BE2C (cell line): ENCODE data around the gene DCUN1D1.

Experiments used
- DNase-seq: peaks from one replicate; pipeline ENCODE4 v3.0.0-alpha.2; 2020
- H3K27me3 ChIP-seq: fragments of 250-450 bp; sonication (Bioruptor Pico); 2 replicates; pipeline ENCODE4 v1.5.1; 2020; ENCODE audit warnings: mild to moderate bottlenecking
- H3K36me3 ChIP-seq: fragments of 250-450 bp; sonication (Bioruptor Pico); 2 replicates; pipeline ENCODE4 v1.5.1; 2020; ENCODE audit warnings: mild to moderate bottlenecking
- H3K4me1 ChIP-seq: fragments of 250-450 bp; sonication (Bioruptor Pico); 2 replicates; pipeline ENCODE4 v1.5.1; 2020
- H3K4me3 ChIP-seq: 2 replicates; pipeline ENCODE4 v1.5.1; 2011; ENCODE audit warnings: low read depth, low read length
- H3K9me3 ChIP-seq: fragments of 250-450 bp; sonication (Bioruptor Pico); 2 replicates; pipeline ENCODE4 v1.5.1; 2020
- TF ChIP-seq, protein P1 (sequence below): IDR thresholded peaks from 2 replicates; pipeline ENCODE4 v1.5.1; 2012; ENCODE audit warnings: mild to moderate bottlenecking, low read depth, low read length

DCUN1D1 gene

DNA sequence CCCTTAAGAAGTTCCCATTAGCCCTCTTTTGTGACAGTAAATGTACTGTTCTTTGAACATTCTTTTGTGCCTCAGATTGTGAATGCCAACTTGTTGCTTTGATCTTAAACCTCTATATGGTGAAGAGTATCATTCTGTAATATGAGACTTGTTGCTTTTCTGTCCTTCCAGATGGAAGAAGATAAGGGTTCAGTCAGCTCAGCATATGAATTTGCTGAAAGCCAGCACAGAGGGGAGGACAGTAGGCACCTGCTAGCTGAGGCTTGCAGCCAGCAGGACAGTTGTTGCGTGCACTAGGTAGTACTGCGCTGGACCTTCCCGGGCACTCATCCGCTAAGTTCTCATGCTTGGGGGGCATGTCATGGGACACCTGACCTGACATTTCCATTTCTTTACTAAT lies 74.7 kb downstream of the DCUN1D1 start:
- Histone ChIP-seq H3K4me3 (no peak overlapping the region), H3K27me3 (no peaks in the 10 kb centered on the region), H3K4me1 (no peaks in the 10 kb centered on the region), H3K36me3 (no peaks in the 10 kb centered on the region), H3K9me3 (no peaks in the 10 kb centered on the region)
- DNase-seq = no peak
- TF ChIP-seq, protein P1, sequence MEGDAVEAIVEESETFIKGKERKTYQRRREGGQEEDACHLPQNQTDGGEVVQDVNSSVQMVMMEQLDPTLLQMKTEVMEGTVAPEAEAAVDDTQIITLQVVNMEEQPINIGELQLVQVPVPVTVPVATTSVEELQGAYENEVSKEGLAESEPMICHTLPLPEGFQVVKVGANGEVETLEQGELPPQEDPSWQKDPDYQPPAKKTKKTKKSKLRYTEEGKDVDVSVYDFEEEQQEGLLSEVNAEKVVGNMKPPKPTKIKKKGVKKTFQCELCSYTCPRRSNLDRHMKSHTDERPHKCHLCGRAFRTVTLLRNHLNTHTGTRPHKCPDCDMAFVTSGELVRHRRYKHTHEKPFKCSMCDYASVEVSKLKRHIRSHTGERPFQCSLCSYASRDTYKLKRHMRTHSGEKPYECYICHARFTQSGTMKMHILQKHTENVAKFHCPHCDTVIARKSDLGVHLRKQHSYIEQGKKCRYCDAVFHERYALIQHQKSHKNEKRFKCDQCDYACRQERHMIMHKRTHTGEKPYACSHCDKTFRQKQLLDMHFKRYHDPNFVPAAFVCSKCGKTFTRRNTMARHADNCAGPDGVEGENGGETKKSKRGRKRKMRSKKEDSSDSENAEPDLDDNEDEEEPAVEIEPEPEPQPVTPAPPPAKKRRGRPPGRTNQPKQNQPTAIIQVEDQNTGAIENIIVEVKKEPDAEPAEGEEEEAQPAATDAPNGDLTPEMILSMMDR = no peak

DNA sequence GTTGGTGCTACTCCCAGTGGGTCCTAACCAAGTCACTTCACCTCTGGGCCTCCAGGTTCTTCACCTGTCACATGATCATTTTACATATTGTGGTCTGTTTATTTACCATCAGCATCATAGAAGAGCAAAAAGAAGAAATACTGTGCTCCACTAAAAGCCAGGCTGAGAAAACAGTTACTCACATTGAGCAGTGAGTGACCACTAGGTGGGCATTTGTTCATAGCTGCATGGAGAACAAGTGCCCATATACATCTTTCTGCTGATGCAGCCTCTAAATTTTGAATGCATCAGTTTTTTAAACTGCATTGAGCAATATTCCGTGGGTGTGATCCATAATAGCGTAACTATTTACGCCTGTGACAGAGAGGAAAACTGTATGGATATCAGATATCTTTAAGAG lies 76.2 kb downstream of the DCUN1D1 start:
- Histone ChIP-seq H3K9me3 (no peaks in the 10 kb centered on the region), H3K36me3 (no peaks in the 10 kb centered on the region), H3K4me1 (no peaks in the 10 kb centered on the region), H3K27me3 (no peaks in the 10 kb centered on the region), H3K4me3 (no peak overlapping the region)
- no peak for DNase-seq
- TF ChIP-seq, protein P1 = peak; percentile 40

DNA sequence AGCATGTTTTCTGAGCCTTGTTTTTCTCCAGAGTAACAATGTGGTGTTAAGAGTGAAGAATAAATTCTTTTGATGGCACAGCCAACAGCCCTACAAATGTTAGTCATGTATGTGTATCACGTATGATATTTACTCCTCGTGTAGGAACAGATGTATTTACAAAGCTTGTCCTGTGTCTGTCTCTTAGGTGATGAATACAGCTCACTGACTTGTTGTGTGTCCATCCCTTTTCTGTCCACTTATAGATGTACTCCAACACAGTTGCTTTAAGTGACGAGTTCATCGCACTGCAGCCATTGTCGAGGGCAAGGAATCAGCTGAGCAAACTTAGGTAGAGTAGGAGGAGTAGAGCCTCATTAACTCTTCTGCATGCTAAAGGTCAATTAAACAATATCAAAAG lies 78.1 kb downstream of the DCUN1D1 start:
- Histone ChIP-seq H3K36me3 (no peaks in the 10 kb centered on the region), H3K27me3 (no peaks in the 10 kb centered on the region), H3K9me3 (no peaks in the 10 kb centered on the region), H3K4me1 (no peaks in the 10 kb centered on the region), H3K4me3 (no peak overlapping the region)
- TF ChIP-seq, protein P1 = no peak
- no peak for DNase-seq

DNA sequence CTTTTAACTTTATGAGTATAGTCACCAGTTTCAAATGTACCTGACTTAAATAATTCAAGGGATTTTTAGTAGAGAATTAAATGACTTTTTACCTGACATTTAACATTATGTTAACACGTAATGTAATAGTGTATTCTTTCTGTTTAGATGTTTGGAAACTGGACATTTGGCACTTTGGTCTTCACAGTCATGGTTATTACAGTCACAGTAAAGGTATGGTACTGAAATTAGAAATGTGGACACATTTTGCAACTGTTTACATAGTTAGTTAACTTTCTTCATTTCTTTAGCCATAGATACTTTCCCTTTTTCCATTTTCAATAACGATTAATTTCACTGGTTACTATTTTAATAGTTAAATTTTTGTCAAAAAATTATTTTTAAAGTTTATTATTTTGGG lies 83.8 kb downstream of the DCUN1D1 start:
- Histone ChIP-seq H3K36me3 (no peaks in the 10 kb centered on the region), H3K27me3 (no peaks in the 10 kb centered on the region), H3K9me3 (no peaks in the 10 kb centered on the region), H3K4me3 (no peak overlapping the region), H3K4me1 (no peaks in the 10 kb centered on the region)
- TF ChIP-seq, protein P1 = no peak
- DNase-seq = no peak

DNA sequence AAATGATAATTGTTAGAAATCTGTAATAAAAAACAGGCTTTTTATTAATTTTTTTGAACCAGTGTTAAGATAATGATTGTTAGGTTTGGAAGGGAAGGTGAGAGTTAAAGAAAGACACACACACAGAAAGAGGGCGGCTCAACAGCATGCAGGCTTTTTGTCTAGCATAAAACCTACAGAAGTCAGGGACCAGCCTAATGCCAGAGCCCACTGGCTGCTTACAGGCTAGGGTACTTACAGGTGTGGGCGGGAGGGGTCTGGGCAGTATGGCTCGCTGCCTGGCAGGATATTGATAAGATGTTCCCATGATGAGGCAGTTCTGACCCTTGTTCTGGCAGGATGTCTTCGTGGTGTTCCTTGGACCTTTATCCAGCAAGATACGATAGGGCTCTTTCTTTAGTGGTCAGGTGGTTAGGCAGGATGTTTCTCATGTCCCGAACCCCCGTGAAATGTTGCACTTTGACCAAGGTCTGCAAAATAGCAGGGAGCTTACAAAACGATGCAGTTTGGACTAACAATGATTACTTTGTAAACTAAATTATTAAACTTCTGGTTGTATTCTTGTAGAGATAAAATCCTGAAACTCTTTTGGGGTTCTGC lies 84.7 kb downstream of the DCUN1D1 start:
- TF ChIP-seq, protein P1 = no peak
- DNase-seq = no peak
- Histone ChIP-seq H3K36me3 (no peaks in the 10 kb centered on the region), H3K4me1 (no peaks in the 10 kb centered on the region), H3K4me3 (no peak overlapping the region), H3K9me3 (no peaks in the 10 kb centered on the region), H3K27me3 (no peaks in the 10 kb centered on the region)

DNA sequence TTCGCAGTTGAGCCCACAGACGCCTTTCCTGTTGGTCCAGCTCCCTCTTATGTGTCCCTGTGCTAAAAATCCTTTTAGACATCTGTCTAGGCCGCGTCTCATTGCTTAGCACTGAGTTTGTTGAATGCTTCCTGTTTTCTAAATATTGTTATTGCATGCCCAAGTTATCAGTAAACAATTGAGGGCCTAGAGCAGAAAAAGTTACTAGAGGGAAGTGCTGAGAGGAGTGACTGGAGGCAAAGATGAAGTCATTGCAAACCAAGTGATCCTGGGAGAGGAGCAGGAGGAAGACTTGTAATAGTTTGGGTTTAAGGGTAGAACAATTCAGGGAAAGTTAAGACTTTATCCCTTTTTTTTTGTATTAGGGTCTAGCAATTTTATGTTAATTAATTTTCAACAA lies 88.1 kb downstream of the DCUN1D1 start:
- no peaks in the 10 kb centered on the region for H3K36me3 ChIP-seq
- H3K4me3 ChIP-seq = no peak overlapping the region
- no peaks in the 10 kb centered on the region for H3K9me3 ChIP-seq
- no peaks in the 10 kb centered on the region for H3K27me3 ChIP-seq
- DNase-seq = no peak
- H3K4me1 ChIP-seq = no peaks in the 10 kb centered on the region
- TF ChIP-seq, protein P1 = no peak
